Right lobe of liver (tissue), 6 donors: ENCODE measurements around the gene PLXNA2. TPM values are rescaled to one million over a fixed set of nuclear protein-coding genes. Genes with fewer than 3 reads are reported as not detected.

Source experiments
- ATAC-seq, 4 donors: fragments of 200-7000 bp; cut with Tn5 transposase; one replicate each; pipeline ENCODE4 v1.9.1; 2020; ENCODE audit warnings: mild to moderate bottlenecking in 4 of 4, moderate library complexity in 4 of 4
- DNase-seq, 3 donors: peaks; one replicate each; pipeline ENCODE4 v3.0.0-alpha.2; 2020
- H3K27ac ChIP-seq, 3 donors: fragments of 200-600 bp; one replicate each; pipeline ENCODE4 v1.8.0; 2022
- H3K27me3 ChIP-seq, 2 donors: fragments of 200-600 bp; one replicate each; pipeline ENCODE4 v1.8.0; 2022
- H3K36me3 ChIP-seq, 4 donors: fragments of 200-600 bp; sonication (generic) in 1 of 4; one replicate each; pipeline versions ENCODE4 v1.5.1 to v1.8.0; 2017 to 2022; ENCODE audit warnings: control low read depth in 1 of 4
- H3K4me1 ChIP-seq, 4 donors: fragments of 200-600 bp; sonication (generic) in 1 of 4; one replicate each; pipeline versions ENCODE4 v1.5.1 to v1.8.0; 2017 to 2022; ENCODE audit warnings: control low read depth in 1 of 4
- H3K4me3 ChIP-seq, 3 donors: fragments of 200-600 bp; one replicate each; pipeline ENCODE4 v1.8.0; 2022
- H3K9me3 ChIP-seq, 4 donors: fragments of 200-600 bp; sonication (generic) in 1 of 4; one replicate each; pipeline versions ENCODE4 v1.5.1 to v1.8.0; 2017 to 2022; ENCODE audit warnings: control low read depth in 1 of 4
- POLR2A ChIP-seq: fragments of 450-650 bp; IDR thresholded peaks from one replicate; pipeline ENCODE4 v1.6.1; 2017; ENCODE audit warnings: antibody characterized with exemption, mild to moderate bottlenecking
- WGBS: methylation state at CpG from one replicate; pipeline ENCODE4 v1.1.6; 2018; ENCODE audit warnings: low coverage, low lambda C conversion rate; ENCODE audit not compliant: insufficient coverage; ENCODE audit errors: missing lambda C conversion rate; 5-methylcytosine and 5-hydroxymethylcytosine counted together
- intact Hi-C, 2 donors: fragments of 100-400 bp; cut with DNase I; formaldehyde crosslinking; loops; one replicate each; pipeline versions ENCODE4 v1.11.2 to v1.14.1; 2022
- total RNA-seq, 6 experiments: library from RNA; depleted of rRNA in 2 of 6; stranded (reverse); fragments of >200 nt in 2 of 6; fragmentation: NEBNext Ultra II Directional in 3 of 6; extraction: Animal tissue kit (Norgen Biotek cat#: 25700) in 3 of 6; gene quantifications; one replicate each; pipeline versions ENCODE4 v1.1.0 to v1.2.4, GENCODE V29; 2016 to 2023
- TF ChIP-seq, protein P1 (sequence below), 4 donors: fragments of 200-600 bp in 3 of 4; fragments of 450-650 bp in 1 of 4; IDR thresholded peaks; one replicate each; pipeline versions ENCODE4 v1.5.1 to v1.8.0; 2016 to 2022; ENCODE audit warnings: antibody characterized with exemption in 4 of 4, mild to moderate bottlenecking in 2 of 4
- donor health status: DM: no; HTN: yes; CAD: no.
- donor health status: DM: no; HTN: no; CAD: no.
- donor health status: DM: no; HTN: no; CAD: no.
- donor health status: DM: no; HTN: yes; CAD: no.
- donor health status: DM: no; HTN: yes; CAD: no.

Gene PLXNA2
- total RNA-seq, 6 experiments from 2014 or later, result 5.6 to 20.8 (median 9.3) TPM

DNA sequence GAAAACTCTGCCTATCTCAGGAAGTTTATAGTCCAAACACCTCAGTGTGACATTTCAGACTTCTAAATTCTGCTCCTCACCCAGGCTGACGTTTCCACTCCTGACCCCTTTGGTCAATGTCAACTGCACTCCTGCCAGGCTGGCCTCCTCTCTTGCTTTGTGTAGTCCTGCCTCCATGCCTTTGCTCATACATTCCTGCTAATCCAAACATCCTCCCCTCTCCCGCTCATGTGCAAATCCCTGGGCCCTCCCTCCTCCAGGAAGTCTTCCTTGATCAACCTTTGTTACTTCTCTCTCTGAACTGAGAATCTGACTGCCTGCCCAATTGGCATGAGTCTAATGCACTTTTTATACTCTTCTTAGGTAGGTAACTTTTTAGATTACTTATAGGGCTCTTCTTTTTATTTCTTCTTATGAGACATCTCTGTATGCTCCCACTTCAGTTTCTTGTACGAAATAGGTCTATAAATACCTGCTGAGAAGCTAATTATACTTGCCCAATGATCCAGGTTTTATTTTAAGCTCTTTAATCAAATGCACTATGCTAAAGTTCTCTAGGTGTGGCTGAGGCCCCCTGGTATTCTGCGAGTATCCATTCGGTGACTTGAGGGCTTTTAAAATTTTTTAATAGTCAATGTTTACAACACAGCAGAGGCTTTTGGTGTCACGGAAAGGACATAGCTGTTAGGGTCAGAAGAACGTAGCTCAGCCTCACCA lies 128.1 kb downstream of the PLXNA2 start:
- peak in 1 of 4 donors; percentile 29 for ATAC-seq
- H3K9me3 ChIP-seq, result no peaks in the 10 kb centered on the region
- intact Hi-C loops, result no loop called here
- no peak overlapping the region for H3K4me3 ChIP-seq
- H3K36me3 ChIP-seq, result no peaks in the 10 kb centered on the region
- peak in 1 of 3 donors; percentile 28 for DNase-seq
- H3K27me3 ChIP-seq, result no peaks in the 10 kb centered on the region
- TF ChIP-seq, protein P1, sequence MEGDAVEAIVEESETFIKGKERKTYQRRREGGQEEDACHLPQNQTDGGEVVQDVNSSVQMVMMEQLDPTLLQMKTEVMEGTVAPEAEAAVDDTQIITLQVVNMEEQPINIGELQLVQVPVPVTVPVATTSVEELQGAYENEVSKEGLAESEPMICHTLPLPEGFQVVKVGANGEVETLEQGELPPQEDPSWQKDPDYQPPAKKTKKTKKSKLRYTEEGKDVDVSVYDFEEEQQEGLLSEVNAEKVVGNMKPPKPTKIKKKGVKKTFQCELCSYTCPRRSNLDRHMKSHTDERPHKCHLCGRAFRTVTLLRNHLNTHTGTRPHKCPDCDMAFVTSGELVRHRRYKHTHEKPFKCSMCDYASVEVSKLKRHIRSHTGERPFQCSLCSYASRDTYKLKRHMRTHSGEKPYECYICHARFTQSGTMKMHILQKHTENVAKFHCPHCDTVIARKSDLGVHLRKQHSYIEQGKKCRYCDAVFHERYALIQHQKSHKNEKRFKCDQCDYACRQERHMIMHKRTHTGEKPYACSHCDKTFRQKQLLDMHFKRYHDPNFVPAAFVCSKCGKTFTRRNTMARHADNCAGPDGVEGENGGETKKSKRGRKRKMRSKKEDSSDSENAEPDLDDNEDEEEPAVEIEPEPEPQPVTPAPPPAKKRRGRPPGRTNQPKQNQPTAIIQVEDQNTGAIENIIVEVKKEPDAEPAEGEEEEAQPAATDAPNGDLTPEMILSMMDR (IDR thresholded peaks at IDR 0.05), result no peak
- no peak for TF ChIP-seq POLR2A
- no peak overlapping the region for H3K27ac ChIP-seq
- WGBS, result 63% methylated on average over 7 of the region's 7 CpGs
- peaks cover 0 to 18% (median 9%) of the 10 kb centered on the region in 4 donors for H3K4me1 ChIP-seq

GRCh38 chr1:208113011-208113410 lies 131.2 kb downstream of the PLXNA2 start:
- Histone ChIP-seq H3K27ac (no peak overlapping the region), H3K4me3 (no peak overlapping the region), H3K27me3 (no peaks in the 10 kb centered on the region), H3K9me3 (no peaks in the 10 kb centered on the region), H3K4me1 (no peaks in the 10 kb centered on the region), H3K36me3 (no peaks in the 10 kb centered on the region)
- intact Hi-C loops, result no loop called here
- TF ChIP-seq, protein P1 (IDR thresholded peaks at IDR 0.05), result no peak
- no peak for TF ChIP-seq POLR2A
- ATAC-seq (no peak), DNase-seq (no peak)

GRCh38 chr1:208112401-208112800 lies 131.8 kb downstream of the PLXNA2 start:
- Histone ChIP-seq H3K4me3 (no peak overlapping the region), H3K4me1 (no peaks in the 10 kb centered on the region), H3K27ac (no peak overlapping the region), H3K27me3 (no peaks in the 10 kb centered on the region), H3K36me3 (no peaks in the 10 kb centered on the region), H3K9me3 (no peaks in the 10 kb centered on the region)
- DNase-seq, result no peak
- 62% methylated on average over 2 of the region's 4 CpGs for WGBS
- TF ChIP-seq, protein P1 (IDR thresholded peaks at IDR 0.05), result no peak
- no peak for TF ChIP-seq POLR2A
- intact Hi-C loops, result no loop called here
- ATAC-seq, result no peak

- H3K36me3 ChIP-seq, result no peaks in the 10 kb centered on the region
- ATAC-seq, result no peak
- H3K9me3 ChIP-seq, result no peaks in the 10 kb centered on the region
- intact Hi-C loops, result no loop called here
- no peak overlapping the region for H3K4me3 ChIP-seq
- H3K27me3 ChIP-seq, result no peaks in the 10 kb centered on the region
- TF ChIP-seq POLR2A, result no peak
- TF ChIP-seq, protein P1 (IDR thresholded peaks at IDR 0.05), result no peak
- no peaks in the 10 kb centered on the region for H3K4me1 ChIP-seq
- no peak for DNase-seq
- no peak overlapping the region for H3K27ac ChIP-seq
- WGBS, result 65% methylated on average over 4 of the region's 4 CpGs
Observed at GRCh38 chr1:208111646-208112190, 132.5 kb downstream of the PLXNA2 start.
